ENCODE results near the gene PIP5K1B.
A peak's percentile ranks its signal among the peaks of the same experiment; 100 is the strongest.

The PIP5K1B gene

GRCh38 chr9:68841276-68842052, 136.4 kb downstream of the PIP5K1B start:
- no peak for DNase-seq
- intact Hi-C loops (cut with DNase I): no loop called here

- no peak for DNase-seq
- intact Hi-C loops (cut with DNase I): no loop called here
These were observed 137.5 kb downstream of the PIP5K1B start for GRCh38 chr9:68842568-68842967.

GRCh38 chr9:68843239-68843638, 138.2 kb downstream of the PIP5K1B start:
- intact Hi-C loops (cut with DNase I): no loop called here
- no peak for DNase-seq

- intact Hi-C loops (cut with DNase I): no loop called here
- no peak for DNase-seq
These were observed 139.1 kb downstream of the PIP5K1B start for GRCh38 chr9:68844157-68844556.

- peak in 6 of 10 donors; percentile 29 to 84 (median 47) for DNase-seq
- intact Hi-C loops (cut with DNase I): no loop called here
These were observed 139.9 kb downstream of the PIP5K1B start for GRCh38 chr9:68844631-68845612.

- no peak for DNase-seq
- intact Hi-C loops (cut with DNase I): no loop called here
These were observed 142.7 kb downstream of the PIP5K1B start for GRCh38 chr9:68847765-68848164.

GRCh38 chr9:68851657-68852056, 146.6 kb downstream of the PIP5K1B start:
- intact Hi-C loops (cut with DNase I): no loop called here
- DNase-seq: no peak

GRCh38 chr9:68852941-68853340, 147.9 kb downstream of the PIP5K1B start:
- intact Hi-C loops (cut with DNase I): no loop called here
- DNase-seq: no peak

- intact Hi-C loops (cut with DNase I): no loop called here
- DNase-seq: no peak
These were observed 154.3 kb downstream of the PIP5K1B start for GRCh38 chr9:68859347-68859746.

GRCh38 chr9:68860419-68860818, 155.4 kb downstream of the PIP5K1B start:
- intact Hi-C loops (cut with DNase I): no loop called here
- DNase-seq: no peak

GRCh38 chr9:68861436-68861835, 156.4 kb downstream of the PIP5K1B start:
- intact Hi-C loops (cut with DNase I): no loop called here
- no peak for DNase-seq

- intact Hi-C loops (cut with DNase I): no loop called here
- DNase-seq: peak in 2 of 10 donors; percentile 55 to 60
These were observed 162.0 kb downstream of the PIP5K1B start for GRCh38 chr9:68867066-68867465.

GRCh38 chr9:68869022-68869421, 164.0 kb downstream of the PIP5K1B start:
- intact Hi-C loops (cut with DNase I): no loop called here
- no peak for DNase-seq

GRCh38 chr9:68870086-68870485, 165.0 kb downstream of the PIP5K1B start:
- no peak for DNase-seq
- intact Hi-C loops (cut with DNase I): no loop called here

- intact Hi-C loops (cut with DNase I): no loop called here
These were observed 166.2 kb downstream of the PIP5K1B start for GRCh38 chr9:68871236-68871635.

GRCh38 chr9:68872026-68872501, 167.0 kb downstream of the PIP5K1B start:
- intact Hi-C loops (cut with DNase I): no loop called here
- no peak for DNase-seq

More at GRCh38 chr9:68871236-68871635, 166.2 kb downstream of the PIP5K1B start:
- DNase-seq: no peak

GRCh38 chr9:68873179-68873578, 168.1 kb downstream of the PIP5K1B start:
- intact Hi-C loops (cut with DNase I): no loop called here
- no peak for DNase-seq

- intact Hi-C loops (cut with DNase I): no loop called here
- DNase-seq: no peak
These were observed 171.2 kb downstream of the PIP5K1B start for GRCh38 chr9:68876273-68876672.

GRCh38 chr9:68876681-68877080, 171.6 kb downstream of the PIP5K1B start:
- intact Hi-C loops (cut with DNase I): no loop called here
- DNase-seq: no peak

GRCh38 chr9:68877219-68877618, 172.2 kb downstream of the PIP5K1B start:
- DNase-seq: no peak
- intact Hi-C loops (cut with DNase I): no loop called here

- DNase-seq: no peak
- intact Hi-C loops (cut with DNase I): no loop called here
These were observed 173.4 kb downstream of the PIP5K1B start for GRCh38 chr9:68878450-68878849.

Measured in posterior cingulate gyrus (tissue), 11 donors.